Measurements from ENCODE around the gene PEX6.

The PEX6 gene

DNA sequence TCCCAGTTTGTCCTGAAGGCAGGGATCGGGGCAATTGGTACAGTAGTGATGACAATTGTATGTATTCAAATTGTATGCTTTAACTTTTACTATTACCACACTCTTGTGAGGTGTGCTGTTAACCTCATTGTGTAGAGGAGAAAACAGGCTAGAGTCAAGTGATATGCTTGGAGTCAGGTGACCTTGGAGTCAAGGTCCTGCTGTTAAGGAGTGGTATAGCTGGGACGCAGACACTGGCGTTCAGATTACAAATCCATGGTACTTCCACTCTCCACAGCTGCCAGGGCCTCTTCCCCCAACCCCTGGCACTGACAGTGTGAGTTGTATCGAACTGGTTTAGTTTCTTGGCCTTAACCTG lies 39.2 kb downstream of the PEX6 start:
- Histone ChIP-seq H3K14ac (ENCODE audit: low read length) (no peak overlapping the region), H3K36me3 (replicated peaks in 1 of 2; ENCODE audit: control insufficient read depth in 2 of 2, insufficient read depth in 2 of 2, low read length in 2 of 2) (peaks cover 50 to 95% of the 10 kb centered on the region in 2 donors)

GRCh38 chr6:42938987-42939809 lies 39.8 kb downstream of the PEX6 start:
- Histone ChIP-seq H3K27ac (replicated peaks; ENCODE audit: low read length) (no peak overlapping the region), H2BK120ac (ENCODE audit: low read depth, low read length) (no peak overlapping the region), H3K4me2 (ENCODE audit: insufficient read depth, low read length, poor library complexity, severe bottlenecking) (no peak overlapping the region), H3K9me3 (replicated peaks in 1 of 2; ENCODE audit: control insufficient read depth in 2 of 2, insufficient read depth in 1 of 2, low read depth in 1 of 2, low read length in 2 of 2) (peaks cover 0 to 2% of the 10 kb centered on the region in 2 donors), H2BK12ac (ENCODE audit: low read length) (no peak overlapping the region), H3K9ac (ENCODE audit: low read depth, low read length, poor library complexity) (no peak overlapping the region), H3K18ac (ENCODE audit: low read length) (no peak overlapping the region), H3K79me1 (ENCODE audit: low read depth, low read length) (peaks cover 9% of the 10 kb centered on the region), H3K36me3 (replicated peaks in 1 of 2; ENCODE audit: control insufficient read depth in 2 of 2, insufficient read depth in 2 of 2, low read length in 2 of 2) (peaks cover 55 to 96% of the 10 kb centered on the region in 2 donors), H2BK5ac (ENCODE audit: low read length) (no peak overlapping the region), H3K23ac (ENCODE audit: low read depth, low read length, poor library complexity) (no peak overlapping the region), H3K4ac (ENCODE audit: low read length) (no peak overlapping the region), H3K4me1 (ENCODE audit: control insufficient read depth in 2 of 2, insufficient read depth in 1 of 2, low read depth in 1 of 2, low read length in 2 of 2) (no peaks in the 10 kb centered on the region), H4K91ac (ENCODE audit: low read depth, low read length, poor library complexity) (no peak overlapping the region), H2AFZ (ENCODE audit: low read length) (no peak overlapping the region), H4K8ac (ENCODE audit: low read depth, low read length) (no peak overlapping the region), H3K27me3 (ENCODE audit: control insufficient read depth in 3 of 3, insufficient read depth in 3 of 3, low read depth in 1 of 3, low read length in 3 of 3) (no peaks in the 10 kb centered on the region), H3K4me3 (ENCODE audit: low read length in 2 of 2) (peak overlapping the region in 1 of 2 donors; percentile 32), H3K14ac (ENCODE audit: low read length) (no peak overlapping the region), H2AK5ac (ENCODE audit: low read depth, low read length) (no peak overlapping the region), H2BK15ac (ENCODE audit: low read length) (no peak overlapping the region)
- no peak for DNase-seq (ENCODE audit: low spot score)
- no CpG with 5 or more reads among the region's 9 CpGs for WGBS, 2 donors (ENCODE audit: extremely low coverage in 2 of 2, insufficient read length in 2 of 2, insufficient replicate concordance in 1 of 2)

More for the DNA sequence above, 39.2 kb downstream of the PEX6 start:
- H2AFZ ChIP-seq (ENCODE audit: low read length): no peak overlapping the region
- DNase-seq (ENCODE audit: low spot score): no peak
- no peak overlapping the region for H3K4me3 ChIP-seq (ENCODE audit: low read length in 2 of 2)
- WGBS, 2 donors (ENCODE audit: extremely low coverage in 2 of 2, insufficient read length in 2 of 2, insufficient replicate concordance in 1 of 2): no CpG with 5 or more reads among the region's 4 CpGs
- no peak overlapping the region for H4K8ac ChIP-seq (ENCODE audit: low read depth, low read length)
- no peak overlapping the region for H4K91ac ChIP-seq (ENCODE audit: low read depth, low read length, poor library complexity)
- H2BK15ac ChIP-seq (ENCODE audit: low read length): no peak overlapping the region
- H3K79me1 ChIP-seq (ENCODE audit: low read depth, low read length): peaks cover 8% of the 10 kb centered on the region
- no peak overlapping the region for H3K4me2 ChIP-seq (ENCODE audit: insufficient read depth, low read length, poor library complexity, severe bottlenecking)
- no peak overlapping the region for H2BK5ac ChIP-seq (ENCODE audit: low read length)
- no peaks in the 10 kb centered on the region for H3K9me3 ChIP-seq (replicated peaks in 1 of 2; ENCODE audit: control insufficient read depth in 2 of 2, insufficient read depth in 1 of 2, low read depth in 1 of 2, low read length in 2 of 2)
- H3K27ac ChIP-seq (replicated peaks; ENCODE audit: low read length): no peak overlapping the region
- H3K18ac ChIP-seq (ENCODE audit: low read length): no peak overlapping the region
- no peak overlapping the region for H2BK12ac ChIP-seq (ENCODE audit: low read length)
- H2BK120ac ChIP-seq (ENCODE audit: low read depth, low read length): no peak overlapping the region
- H3K23ac ChIP-seq (ENCODE audit: low read depth, low read length, poor library complexity): no peak overlapping the region
- no peak overlapping the region for H3K4ac ChIP-seq (ENCODE audit: low read length)
- H3K9ac ChIP-seq (ENCODE audit: low read depth, low read length, poor library complexity): no peak overlapping the region
- no peak overlapping the region for H2AK5ac ChIP-seq (ENCODE audit: low read depth, low read length)
- H3K27me3 ChIP-seq (ENCODE audit: control insufficient read depth in 3 of 3, insufficient read depth in 3 of 3, low read depth in 1 of 3, low read length in 3 of 3): no peaks in the 10 kb centered on the region
- no peaks in the 10 kb centered on the region for H3K4me1 ChIP-seq (ENCODE audit: control insufficient read depth in 2 of 2, insufficient read depth in 1 of 2, low read depth in 1 of 2, low read length in 2 of 2)

DNA sequence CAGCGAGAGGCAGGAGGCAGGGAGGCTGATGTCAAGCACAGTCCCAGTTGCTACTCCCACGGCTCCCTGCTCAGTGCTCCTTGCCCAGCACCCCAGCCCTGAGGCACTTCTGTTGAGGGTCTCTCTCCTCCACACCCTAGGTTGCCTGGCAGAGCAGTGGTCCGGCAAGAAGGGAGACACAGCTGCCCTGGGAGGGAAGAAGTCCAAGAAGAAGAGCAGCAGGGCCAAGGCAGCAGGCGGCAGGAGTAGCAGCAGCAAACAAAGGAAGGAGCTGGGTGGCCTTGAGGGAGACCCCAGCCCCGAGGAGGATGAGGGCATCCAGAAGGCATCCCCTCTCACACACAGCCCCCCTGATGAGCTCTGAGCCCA lies 40.6 kb downstream of the PEX6 start:
- Histone ChIP-seq H4K8ac (ENCODE audit: low read depth, low read length) (no peak overlapping the region), H3K9ac (ENCODE audit: low read depth, low read length, poor library complexity) (no peak overlapping the region), H2AK5ac (ENCODE audit: low read depth, low read length) (no peak overlapping the region), H3K4me3 (ENCODE audit: low read length in 2 of 2) (no peak overlapping the region), H3K23ac (ENCODE audit: low read depth, low read length, poor library complexity) (no peak overlapping the region), H2BK12ac (ENCODE audit: low read length) (no peak overlapping the region), H2AFZ (ENCODE audit: low read length) (no peak overlapping the region), H3K18ac (ENCODE audit: low read length) (no peak overlapping the region), H3K4me2 (ENCODE audit: insufficient read depth, low read length, poor library complexity, severe bottlenecking) (no peak overlapping the region), H3K27me3 (ENCODE audit: control insufficient read depth in 3 of 3, insufficient read depth in 3 of 3, low read depth in 1 of 3, low read length in 3 of 3) (no peaks in the 10 kb centered on the region), H3K36me3 (replicated peaks in 1 of 2; ENCODE audit: control insufficient read depth in 2 of 2, insufficient read depth in 2 of 2, low read length in 2 of 2) (peaks cover 51 to 96% of the 10 kb centered on the region in 2 donors), H4K91ac (ENCODE audit: low read depth, low read length, poor library complexity) (no peak overlapping the region), H2BK5ac (ENCODE audit: low read length) (no peak overlapping the region), H2BK120ac (ENCODE audit: low read depth, low read length) (no peak overlapping the region), H3K79me1 (ENCODE audit: low read depth, low read length) (peaks cover 10% of the 10 kb centered on the region), H3K27ac (replicated peaks; ENCODE audit: low read length) (no peak overlapping the region), H3K4ac (ENCODE audit: low read length) (no peak overlapping the region), H3K4me1 (ENCODE audit: control insufficient read depth in 2 of 2, insufficient read depth in 1 of 2, low read depth in 1 of 2, low read length in 2 of 2) (no peaks in the 10 kb centered on the region), H3K14ac (ENCODE audit: low read length) (no peak overlapping the region), H3K9me3 (replicated peaks in 1 of 2; ENCODE audit: control insufficient read depth in 2 of 2, insufficient read depth in 1 of 2, low read depth in 1 of 2, low read length in 2 of 2) (peaks cover 0 to 3% of the 10 kb centered on the region in 2 donors), H2BK15ac (ENCODE audit: low read length) (no peak overlapping the region)
- no peak for DNase-seq (ENCODE audit: low spot score)
- WGBS, 2 donors (ENCODE audit: extremely low coverage in 2 of 2, insufficient read length in 2 of 2, insufficient replicate concordance in 1 of 2): no CpG with 5 or more reads among the region's 5 CpGs

GRCh38 chr6:42937548-42938427 lies 41.2 kb downstream of the PEX6 start:
- Histone ChIP-seq H3K79me1 (ENCODE audit: low read depth, low read length) (peaks cover 14% of the 10 kb centered on the region), H2BK15ac (ENCODE audit: low read length) (no peak overlapping the region), H3K9me3 (replicated peaks in 1 of 2; ENCODE audit: control insufficient read depth in 2 of 2, insufficient read depth in 1 of 2, low read depth in 1 of 2, low read length in 2 of 2) (peaks cover 0 to 3% of the 10 kb centered on the region in 2 donors), H3K4me3 (ENCODE audit: low read length in 2 of 2) (no peak overlapping the region), H3K4me1 (ENCODE audit: control insufficient read depth in 2 of 2, insufficient read depth in 1 of 2, low read depth in 1 of 2, low read length in 2 of 2) (no peaks in the 10 kb centered on the region), H4K8ac (ENCODE audit: low read depth, low read length) (no peak overlapping the region), H2BK5ac (ENCODE audit: low read length) (no peak overlapping the region), H2AFZ (ENCODE audit: low read length) (no peak overlapping the region), H3K23ac (ENCODE audit: low read depth, low read length, poor library complexity) (no peak overlapping the region), H2AK5ac (ENCODE audit: low read depth, low read length) (no peak overlapping the region), H3K4me2 (ENCODE audit: insufficient read depth, low read length, poor library complexity, severe bottlenecking) (no peak overlapping the region), H3K36me3 (replicated peaks in 1 of 2; ENCODE audit: control insufficient read depth in 2 of 2, insufficient read depth in 2 of 2, low read length in 2 of 2) (peaks cover 54 to 97% of the 10 kb centered on the region in 2 donors), H2BK12ac (ENCODE audit: low read length) (no peak overlapping the region), H3K27me3 (ENCODE audit: control insufficient read depth in 3 of 3, insufficient read depth in 3 of 3, low read depth in 1 of 3, low read length in 3 of 3) (no peaks in the 10 kb centered on the region), H3K9ac (ENCODE audit: low read depth, low read length, poor library complexity) (no peak overlapping the region), H3K4ac (ENCODE audit: low read length) (no peak overlapping the region), H2BK120ac (ENCODE audit: low read depth, low read length) (no peak overlapping the region), H3K18ac (ENCODE audit: low read length) (no peak overlapping the region), H4K91ac (ENCODE audit: low read depth, low read length, poor library complexity) (no peak overlapping the region), H3K14ac (ENCODE audit: low read length) (no peak overlapping the region), H3K27ac (replicated peaks; ENCODE audit: low read length) (no peak overlapping the region)
- WGBS, 2 donors (ENCODE audit: extremely low coverage in 2 of 2, insufficient read length in 2 of 2, insufficient replicate concordance in 1 of 2): no CpG with 5 or more reads among the region's 13 CpGs
- DNase-seq (ENCODE audit: low spot score): no peak
